ENCODE data around the gene USP2.

USP2 gene, protein sequence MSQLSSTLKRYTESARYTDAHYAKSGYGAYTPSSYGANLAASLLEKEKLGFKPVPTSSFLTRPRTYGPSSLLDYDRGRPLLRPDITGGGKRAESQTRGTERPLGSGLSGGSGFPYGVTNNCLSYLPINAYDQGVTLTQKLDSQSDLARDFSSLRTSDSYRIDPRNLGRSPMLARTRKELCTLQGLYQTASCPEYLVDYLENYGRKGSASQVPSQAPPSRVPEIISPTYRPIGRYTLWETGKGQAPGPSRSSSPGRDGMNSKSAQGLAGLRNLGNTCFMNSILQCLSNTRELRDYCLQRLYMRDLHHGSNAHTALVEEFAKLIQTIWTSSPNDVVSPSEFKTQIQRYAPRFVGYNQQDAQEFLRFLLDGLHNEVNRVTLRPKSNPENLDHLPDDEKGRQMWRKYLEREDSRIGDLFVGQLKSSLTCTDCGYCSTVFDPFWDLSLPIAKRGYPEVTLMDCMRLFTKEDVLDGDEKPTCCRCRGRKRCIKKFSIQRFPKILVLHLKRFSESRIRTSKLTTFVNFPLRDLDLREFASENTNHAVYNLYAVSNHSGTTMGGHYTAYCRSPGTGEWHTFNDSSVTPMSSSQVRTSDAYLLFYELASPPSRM

DNA sequence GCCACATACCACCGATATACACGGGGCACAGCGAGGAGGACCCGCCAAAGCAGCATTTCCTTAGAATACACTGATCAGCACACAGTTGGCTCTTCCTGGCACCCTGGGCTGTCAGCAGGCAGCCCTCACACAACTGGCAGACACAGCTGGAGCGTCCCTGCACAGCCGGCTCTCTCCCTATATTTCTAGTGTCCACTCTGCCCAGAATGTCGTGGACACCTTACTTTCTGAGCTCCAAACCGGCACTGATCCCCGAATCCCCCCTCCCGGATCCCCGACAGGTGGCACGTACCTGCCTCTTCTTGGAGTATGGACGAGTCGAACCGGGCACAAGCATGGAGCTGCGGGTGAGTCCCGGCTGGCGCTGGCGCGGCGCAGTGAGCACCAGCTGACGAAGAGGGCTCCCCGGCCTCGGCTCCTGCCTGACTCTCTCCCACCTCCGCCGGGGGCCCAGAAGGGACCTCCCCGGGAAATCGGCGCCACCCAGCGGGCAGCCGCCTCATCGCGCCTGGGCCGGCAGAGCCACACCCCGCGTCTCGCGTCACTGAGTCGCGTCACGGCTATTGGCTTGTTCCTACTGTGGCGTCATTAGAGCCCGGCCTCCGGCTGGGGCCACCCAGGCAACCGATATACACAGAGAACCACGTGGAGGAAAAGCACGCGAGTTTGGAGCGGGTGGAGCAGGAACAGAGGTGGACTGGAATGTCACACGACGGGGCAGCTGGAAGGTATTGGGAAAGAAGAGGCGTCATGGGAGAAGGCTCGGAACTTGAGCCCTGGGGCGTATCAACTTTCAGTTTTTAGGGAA lies at the start of gene USP2:
Gene USP2 (minus strand): TSS at position 510 of the 808 bp plus-strand sequence. CDS start 8,210 bp downstream, outside the sequence.
- DNase-seq, result peak; percentile 99

DNA sequence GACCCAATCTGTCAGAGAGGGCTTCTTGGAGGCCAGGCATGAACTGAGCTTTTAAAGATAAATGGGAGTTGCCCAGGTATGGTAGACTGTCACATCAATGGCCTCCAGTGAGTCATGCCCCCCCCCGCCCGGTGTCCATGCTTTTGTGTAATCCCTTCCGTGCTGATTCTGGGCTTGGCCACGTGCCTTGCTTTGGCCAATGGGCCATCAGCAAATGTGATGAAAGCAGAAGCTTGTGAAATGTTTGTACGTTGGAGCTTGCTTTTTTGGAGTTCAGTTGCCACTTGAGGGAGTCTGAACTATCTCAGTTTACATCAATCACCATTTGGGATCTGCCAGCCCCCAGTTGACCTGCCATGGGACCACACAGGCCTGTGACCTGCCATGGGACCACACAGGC lies 45.8 kb upstream of the USP2 start:
- no peak for DNase-seq

DNA sequence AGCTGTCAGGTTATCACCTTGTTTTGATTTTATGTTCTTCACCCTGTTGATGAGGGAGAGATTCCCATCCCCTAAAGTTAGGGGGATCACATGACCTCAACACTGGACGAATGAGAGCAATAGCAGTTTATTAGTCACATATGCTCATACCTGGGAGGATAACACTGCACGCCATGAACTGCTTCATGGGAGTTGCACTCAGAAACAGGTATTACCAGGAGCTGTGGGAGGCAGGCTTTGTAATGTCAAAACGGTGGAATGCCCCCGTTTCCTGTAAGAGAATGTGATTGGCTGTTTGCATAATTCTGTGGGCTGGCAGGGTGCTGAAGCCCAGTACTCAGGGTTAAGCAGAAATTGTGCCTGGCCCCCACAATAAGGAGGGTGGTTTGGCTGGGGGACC lies 44.7 kb upstream of the USP2 start:
- DNase-seq, result no peak

DNA sequence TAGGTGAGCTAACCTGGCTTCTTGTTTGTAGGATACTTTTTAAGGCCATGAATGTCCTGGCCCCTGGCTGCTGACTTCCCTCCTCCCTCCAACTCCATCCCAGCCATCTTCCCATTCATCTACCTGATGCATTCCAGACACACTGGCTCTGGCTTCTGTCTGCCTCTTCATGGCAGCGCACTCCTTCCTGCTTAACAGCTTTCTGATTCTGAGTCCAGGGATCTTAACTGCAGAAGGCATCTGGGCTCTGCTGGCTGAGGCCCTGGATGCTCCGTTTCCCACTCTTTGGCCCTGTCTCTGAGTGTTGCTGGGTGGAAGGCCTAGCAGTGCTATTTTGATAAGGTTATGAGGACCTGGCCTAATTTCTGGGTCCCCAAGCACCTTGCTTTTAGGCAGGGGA lies 43.3 kb upstream of the USP2 start:
- no peak for DNase-seq

DNA sequence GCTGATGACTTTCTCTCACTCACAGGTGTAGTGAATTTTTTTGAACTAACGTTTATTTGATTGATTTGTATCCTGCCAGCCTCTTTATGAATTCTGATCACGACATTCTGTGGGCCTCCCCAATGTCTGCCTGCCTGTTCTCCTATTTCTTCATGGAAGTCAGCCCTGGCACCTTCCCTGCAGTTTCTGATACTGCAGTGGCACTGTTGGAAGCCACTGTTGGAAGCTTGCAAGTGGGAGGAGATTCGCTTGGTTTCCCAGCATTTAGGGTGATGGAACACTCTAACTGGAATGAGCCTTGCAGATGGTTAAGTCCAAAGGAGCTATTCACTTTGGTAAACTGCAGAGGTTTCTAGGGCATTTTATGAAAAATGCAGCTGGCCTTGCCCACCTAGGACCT lies 42.8 kb upstream of the USP2 start:
- no peak for DNase-seq

DNA sequence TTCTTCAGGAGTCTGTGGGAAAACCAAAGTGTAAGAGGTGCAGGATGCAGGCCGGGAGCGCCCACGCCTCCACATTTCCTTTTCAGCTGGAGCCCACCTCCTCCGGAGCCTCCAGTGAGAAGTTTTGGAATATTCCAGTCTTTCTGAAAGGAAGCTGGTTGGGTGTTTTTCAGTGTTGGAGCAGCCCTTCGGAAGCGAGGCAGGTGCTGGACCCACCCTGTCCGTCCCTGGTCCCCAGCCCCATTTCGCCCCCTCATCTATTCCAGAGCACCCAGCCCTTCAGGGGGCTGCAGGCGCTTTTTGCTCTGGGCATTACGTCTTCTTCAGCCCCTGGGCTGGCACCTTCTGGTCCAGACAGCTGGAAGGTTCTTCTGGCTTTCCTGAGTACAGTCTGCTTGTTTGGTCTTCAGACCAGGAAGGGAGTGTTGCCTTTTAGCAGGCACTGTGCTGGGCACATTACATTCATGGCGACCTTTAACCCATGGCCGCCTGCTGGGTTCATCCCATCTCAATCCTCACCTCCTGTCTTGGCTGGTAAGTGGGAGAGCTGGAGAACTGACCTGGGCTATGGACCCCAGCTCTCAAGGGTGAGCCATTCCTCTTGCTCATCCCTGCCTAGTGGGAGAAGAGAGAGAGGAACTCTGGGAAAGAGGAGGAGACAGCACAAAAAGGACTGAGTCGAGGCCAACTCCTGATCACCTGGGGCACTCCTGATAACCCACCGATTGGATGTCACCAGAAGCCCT lies 42.2 kb upstream of the USP2 start:
- DNase-seq, result no peak

DNA sequence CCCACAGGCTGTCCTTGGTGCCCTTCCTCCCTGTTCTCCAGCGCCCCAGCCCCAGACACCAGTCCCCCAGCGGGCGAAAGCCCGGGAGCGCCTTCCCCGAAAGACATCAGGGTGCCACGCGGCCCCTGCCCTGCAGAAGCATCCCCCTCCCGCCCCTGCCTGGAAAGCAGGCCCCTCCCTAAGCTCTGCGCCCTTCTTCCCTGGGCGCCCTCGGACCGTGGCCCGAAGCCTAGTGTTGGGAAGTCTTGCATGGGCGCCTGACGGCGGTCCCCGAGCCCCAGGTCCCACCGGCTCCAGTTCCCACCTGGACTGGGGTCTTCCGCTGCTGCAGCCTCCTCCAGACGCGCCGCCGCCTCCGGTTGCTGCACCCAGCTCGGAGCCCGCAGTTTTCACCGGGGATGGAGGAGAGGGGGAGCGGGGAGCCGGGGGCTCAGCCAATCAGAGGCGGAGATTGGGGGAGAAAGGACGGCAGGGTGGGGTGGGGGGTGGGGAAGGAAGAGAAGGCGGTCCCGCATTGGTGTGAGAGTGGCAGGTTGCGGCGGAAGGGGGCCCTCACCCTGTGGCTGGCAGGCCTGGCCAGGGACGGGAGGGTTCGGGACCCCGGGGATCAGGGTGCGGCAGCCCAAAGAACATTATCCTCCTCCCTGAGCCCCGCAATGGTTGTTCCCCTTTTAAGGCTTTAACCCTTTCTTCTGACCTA lies 41.5 kb upstream of the USP2 start, which contains the start of gene THY1:
Gene THY1 (minus strand): TSS at position 364 of the 700 bp plus-strand sequence. CDS start 2,267 bp downstream, outside the sequence.
- DNase-seq, result no peak

DNA sequence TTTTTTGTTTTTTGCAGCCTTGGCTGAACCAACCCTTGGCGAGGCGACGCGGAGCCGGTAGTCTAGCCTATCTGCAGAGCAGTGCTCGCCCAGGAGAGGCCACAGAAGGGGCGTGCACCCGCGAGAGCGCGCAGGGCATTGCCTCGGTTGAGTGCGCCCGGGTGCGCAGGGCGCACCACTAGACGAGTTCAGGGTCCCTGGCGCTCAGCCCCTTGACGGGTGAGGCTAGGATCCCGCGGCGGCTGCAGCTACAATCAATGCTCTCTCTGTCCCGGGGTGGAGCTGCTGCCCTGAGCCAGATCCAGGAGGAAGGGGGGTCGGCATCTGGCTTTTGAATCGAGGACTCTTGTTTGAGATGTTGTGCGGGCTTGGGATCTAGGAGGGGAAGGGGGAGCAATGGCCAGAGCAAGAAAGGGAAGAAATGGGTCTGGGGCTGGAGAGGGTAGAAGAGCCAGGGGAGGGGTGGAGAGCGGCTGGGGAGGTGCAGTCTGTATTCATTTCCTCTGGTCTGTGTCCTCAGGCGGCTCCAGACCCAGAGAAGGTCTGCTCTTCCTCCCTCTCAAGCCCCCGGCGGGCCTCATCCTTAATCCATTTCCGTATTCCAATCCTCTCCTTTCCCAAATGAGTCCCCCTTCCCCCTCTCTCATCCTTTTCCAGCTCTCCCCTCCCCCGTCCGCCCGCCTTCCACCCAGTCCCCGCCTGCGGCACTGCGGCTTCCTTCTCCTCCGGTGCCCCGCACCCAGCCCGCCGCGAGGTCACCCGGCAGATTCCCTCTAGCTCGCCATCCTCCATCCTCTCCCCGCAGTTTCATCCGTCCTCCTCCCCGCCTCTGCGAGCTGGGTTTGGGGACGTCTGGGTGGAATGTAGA lies 40.7 kb upstream of the USP2 start:
- DNase-seq, result no peak

DNA sequence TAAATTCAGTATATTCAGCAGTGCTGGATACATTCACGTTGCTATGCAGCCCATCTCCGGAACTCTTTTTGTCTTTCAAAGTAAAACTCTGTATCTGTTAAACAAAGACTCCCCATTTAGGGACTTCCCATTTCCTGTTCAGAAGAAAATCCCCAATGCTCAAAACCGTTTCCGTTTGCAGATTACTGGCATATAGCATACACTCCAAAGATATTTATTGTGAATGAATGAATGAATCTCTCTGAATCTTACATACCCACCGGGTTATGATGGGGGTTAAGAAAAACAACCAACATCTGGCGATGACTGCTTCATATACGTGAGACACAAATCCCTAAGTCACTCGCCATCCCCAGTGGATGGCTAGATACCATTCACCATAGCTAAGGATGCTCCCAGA lies 39.9 kb upstream of the USP2 start:
- no peak for DNase-seq

DNA sequence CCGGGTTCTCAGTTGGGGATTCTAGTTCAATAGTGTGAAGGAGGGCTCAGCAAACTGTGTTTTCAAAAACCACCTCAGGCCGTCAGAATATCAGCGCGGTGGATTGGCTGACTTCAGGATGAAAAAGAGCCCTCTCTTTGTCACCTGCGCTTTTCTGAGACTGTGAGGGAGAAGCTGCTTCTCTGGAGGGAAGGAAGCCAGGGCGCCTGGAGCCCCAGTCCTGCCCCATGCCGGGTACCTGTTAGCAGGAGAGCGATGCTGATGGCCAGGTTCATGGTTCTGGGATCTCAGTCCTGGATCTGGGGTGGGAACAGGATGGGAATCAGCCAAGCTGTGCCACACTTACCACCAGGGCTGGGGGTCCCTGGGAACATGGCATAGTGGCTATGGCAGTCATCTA lies 39.1 kb upstream of the USP2 start:
- no peak for DNase-seq

DNA sequence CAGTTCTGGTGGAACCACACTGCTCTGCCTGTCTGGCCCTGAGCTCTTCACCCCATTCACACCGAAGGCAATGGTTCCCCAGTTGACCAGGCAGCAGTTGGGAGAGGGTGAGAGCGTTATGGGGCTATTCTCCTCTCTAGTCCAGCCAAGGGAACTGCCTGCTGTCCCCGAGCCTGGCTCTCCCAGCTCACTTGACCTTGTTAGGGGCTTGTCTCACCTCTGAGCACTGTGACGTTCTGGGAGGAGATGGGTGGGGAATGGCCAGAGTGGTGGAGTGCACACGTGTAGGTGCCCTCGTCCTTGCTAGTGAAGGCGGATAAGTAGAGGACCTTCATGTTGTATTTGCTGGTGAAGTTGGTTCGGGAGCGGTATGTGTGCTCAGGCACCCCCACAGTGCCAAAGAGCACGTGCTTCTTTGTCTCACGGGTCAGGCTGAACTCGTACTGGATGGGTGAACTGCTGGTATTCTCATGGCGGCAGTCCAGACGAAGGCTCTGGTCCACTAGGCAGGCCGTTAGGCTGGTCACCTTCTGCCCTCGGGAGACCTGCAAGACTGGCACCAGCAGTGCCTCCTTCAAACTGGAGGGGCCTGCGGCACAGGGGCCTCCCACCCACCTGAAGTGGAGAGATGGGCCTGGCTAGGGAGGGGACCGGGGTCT lies 38.5 kb upstream of the USP2 start:
- DNase-seq, result no peak

DNA sequence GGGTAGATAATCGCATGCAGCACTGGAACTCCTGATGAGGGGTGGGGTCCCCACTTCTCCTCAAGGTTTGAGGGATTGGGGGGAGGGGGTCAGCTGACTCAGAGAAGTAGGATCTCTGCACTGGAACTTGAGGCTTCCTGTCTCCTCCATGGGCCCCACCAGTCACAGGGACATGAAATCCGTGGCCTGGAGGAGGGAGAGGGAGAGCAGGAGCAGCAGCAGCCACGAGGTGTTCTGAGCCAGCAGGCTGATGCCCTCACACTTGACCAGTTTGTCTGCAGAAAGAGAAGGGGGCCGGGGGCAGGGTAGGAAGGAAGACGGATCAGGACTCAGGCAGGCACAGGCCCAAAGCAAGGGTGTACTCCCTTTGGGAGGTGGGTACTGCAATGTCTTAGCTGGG lies 37.8 kb upstream of the USP2 start:
- no peak for DNase-seq

DNA sequence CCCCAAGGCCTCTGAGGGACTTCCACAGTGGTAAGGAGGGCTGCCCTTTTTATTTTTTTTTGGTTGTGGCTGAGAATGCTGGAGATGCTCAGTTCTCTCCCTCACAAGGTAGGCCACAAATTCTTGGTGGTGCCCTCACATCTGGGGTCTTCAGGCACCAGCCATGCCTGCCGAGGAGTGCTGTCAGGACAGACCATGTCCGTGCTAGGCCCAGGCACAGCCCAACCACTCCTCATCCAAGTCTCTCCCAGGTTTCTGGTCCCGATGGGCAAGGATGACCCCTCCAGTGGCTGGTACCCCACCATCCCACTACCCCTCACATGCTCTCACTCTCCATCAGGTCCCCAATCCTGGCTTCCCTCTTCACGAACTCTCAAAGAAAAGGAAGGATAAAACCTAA lies 37.3 kb upstream of the USP2 start:
- no peak for DNase-seq

DNA sequence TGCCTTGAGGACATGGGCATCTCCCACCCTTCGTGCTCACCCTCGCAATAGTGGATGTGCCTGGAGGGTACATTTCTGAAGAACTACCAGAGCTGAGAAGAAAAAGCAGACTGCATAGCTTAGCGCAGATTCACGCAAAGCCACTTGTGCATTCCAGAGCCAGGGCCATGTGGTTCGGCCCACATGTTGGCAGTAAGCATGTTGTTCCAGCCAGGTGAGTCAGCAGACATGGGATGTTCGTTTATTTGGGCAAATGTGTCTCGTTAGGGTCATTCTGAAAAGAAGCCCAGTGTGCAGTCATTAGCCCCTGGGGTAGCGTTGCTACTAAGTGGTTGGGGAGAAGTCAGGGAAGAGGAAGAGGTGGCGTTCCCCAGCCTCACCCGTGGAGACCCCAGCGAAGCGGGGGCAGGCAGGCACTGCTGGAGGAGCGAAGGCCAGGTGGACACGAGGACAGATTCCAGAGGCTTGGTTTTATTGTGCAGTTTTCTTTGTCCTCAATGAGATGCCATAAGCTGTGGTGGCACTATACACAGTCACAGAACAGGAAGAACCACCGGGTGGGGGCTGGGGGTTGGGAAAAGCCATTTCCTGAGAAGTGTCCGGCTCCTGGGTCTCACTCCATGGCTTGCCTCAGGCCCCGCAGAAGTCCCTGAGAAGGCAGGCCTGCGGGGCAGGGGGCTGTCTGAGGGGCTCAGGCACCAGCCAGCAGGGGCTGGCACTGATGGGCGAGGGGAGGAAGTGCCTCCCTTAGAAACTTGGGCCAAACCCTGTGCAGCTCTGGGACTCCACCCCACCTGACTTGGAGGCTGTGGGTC lies 36.4 kb upstream of the USP2 start:
- DNase-seq, result no peak

DNA sequence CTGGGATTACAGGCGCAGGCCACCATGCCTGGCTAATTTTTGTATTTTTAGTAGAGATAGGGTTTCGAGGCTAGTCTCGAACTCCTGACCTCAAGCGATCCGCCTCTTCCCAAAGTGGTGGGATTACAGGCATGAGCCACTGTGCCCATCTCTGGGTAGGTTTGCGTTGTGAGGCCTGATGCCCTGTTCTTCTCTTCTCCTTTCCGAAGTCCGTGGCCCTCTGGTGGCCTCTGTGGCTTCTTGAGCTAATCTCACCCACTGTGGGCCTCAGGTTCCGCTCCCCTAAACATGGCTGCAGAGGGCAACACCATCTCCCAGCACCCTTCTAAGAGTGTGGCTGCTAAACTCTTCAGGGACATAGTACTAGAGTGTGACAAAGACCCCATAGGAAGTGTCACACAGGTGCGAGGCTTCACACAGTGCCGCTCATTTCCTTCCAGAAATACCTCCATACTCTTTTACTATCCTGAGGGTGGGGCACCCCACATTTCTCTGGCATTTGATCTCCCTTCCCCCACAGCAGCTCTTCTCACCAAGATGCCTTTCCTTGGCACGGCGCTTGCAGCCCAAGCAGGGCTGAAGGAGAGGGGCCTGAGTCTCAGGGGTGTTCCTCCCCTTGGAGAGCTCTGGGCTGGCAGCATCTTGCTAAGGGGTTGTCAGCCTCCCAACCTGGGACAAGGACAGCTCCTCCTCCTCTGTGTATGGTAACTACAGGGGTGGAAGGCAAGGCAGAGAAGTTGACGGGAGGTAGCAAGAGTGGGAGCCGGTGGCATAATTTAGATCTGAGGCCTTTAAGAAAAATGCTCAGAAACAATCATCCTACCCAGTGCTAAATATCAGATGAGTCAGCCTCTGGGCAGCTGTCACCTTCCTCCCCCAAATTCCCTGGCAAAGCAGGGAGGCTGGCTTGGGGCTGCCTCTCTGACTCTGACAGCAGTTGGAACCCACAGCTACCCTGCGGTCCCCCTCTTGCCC lies 35.4 kb upstream of the USP2 start:
- no peak for DNase-seq

DNA sequence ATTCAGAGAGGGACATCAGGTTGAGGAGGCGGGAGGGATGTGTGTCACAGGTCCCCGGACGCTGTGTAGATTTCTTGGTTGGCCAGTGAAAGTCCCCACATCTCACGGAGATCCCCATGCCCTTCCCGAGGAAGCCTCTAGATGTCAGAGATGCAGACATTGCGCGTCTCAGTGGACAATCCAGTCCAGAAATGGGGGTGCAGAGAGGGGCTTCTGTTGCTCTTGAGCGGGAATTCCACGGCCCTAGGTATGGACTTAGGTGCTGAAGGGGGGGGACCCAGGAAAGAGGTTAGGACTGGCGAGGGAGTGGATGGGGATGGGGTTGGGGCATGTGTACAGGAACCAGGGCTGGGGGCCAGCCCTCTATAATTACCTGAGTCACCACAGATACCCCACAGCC lies 34.5 kb upstream of the USP2 start:
- DNase-seq, result no peak

DNA sequence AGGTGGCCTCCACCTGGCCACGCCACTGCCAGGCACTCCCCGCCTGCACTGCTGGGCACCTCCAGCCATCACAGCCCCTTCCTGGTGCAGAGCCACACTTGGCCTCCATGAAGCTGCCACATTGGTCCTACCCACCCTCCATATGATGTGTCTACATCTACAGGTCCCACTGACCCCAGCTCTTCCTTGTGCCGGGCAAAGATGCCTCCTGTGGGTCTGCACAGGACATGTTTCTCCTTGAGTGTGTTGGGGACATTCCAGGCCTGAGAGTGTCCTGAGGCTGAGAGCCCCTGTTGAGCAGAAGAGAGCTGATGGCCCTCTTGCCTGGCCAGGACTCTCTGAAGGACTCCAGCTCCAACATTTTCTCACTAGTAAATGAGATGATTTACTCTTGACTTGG lies 34.0 kb upstream of the USP2 start:
- DNase-seq, result no peak

DNA sequence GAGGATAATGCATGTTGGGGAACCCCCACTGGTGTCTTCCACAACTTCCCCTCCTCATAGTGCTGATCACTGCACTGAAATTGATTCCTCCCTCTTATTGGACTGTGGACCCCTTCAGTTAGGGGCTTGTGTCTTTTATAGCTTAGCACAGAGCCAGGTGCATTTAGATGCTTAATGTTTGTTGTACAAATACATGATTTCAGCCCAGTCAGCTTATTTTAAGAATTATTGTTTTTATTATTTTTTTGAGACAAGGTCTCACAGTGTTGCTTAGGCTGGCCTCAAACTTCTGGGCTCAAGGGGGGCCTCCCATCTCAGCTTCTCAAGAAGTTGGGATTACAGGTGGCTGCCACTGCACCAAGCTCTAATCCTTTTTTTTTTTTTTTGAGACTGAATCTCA lies 33.2 kb upstream of the USP2 start:
- no peak for DNase-seq

DNA sequence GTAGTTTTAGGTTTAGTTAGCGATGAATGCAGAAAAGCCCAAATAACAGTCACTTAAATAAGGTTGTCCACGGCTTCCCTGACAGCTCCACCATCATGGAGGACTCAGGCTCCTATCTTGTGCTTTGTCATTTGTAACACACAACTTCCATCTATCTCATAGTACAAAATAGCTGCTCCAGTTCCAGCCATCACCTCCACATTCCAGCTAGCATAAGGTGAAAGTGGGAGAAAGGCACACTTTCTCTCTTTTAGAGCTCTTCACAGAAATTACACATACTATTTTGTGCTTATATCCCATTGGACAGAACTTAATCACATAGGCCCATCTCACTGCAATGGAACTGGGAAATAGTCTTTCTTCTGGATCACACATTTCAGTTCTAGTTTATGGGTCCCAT lies 32.8 kb upstream of the USP2 start:
- DNase-seq, result no peak

Measured in OCI-M1 (cell line).